KOPT-K1 (cell line): ENCODE measurements around the gene GUF1.

ENCODE experiments used
- H3K27ac ChIP-seq: fragments of 200-600 bp; sonication (generic); 2 replicates; pipeline ENCODE4 v1.5.1; 2016; ENCODE audit warnings: antibody characterized with exemption, mild to moderate bottlenecking, low read depth, low read length; ENCODE audit not compliant: poor library complexity, severe bottlenecking
- H3K36me3 ChIP-seq: fragments of 200-600 bp; sonication (generic); 2 replicates; pipeline ENCODE4 v1.5.1; 2017; ENCODE audit warnings: antibody characterized with exemption, mild to moderate bottlenecking, low read length, moderate library complexity; ENCODE audit not compliant: insufficient read depth
- H3K9me3 ChIP-seq: fragments of 200-600 bp; sonication (generic); 2 replicates; pipeline ENCODE4 v1.5.1; 2017; ENCODE audit warnings: antibody characterized with exemption, low read length, mild to moderate bottlenecking; ENCODE audit not compliant: insufficient read depth, poor library complexity, severe bottlenecking

Gene GUF1

DNA sequence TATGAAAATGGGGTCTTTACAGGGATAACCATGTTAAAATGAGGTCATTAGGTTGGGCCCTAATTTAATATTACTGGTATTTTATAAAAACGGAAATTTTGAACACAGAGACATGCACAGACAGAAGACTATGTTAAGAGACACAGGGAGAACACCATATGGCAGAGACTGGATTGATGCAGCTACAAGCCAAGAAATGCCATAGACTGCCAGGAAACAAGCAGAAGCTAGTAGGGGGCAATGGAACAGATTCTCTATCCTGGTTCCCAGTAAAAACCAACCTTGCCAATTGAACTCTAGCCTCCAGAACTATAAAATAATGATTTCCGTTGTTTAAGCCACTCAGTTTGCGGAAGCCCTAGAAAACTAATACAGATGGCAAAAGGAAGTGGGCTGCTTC, 6.6 kb upstream of the GUF1 start:
- H3K36me3 ChIP-seq, result no peaks in the 10 kb centered on the region
- H3K9me3 ChIP-seq, result no peaks in the 10 kb centered on the region
- no peak overlapping the region for H3K27ac ChIP-seq

DNA sequence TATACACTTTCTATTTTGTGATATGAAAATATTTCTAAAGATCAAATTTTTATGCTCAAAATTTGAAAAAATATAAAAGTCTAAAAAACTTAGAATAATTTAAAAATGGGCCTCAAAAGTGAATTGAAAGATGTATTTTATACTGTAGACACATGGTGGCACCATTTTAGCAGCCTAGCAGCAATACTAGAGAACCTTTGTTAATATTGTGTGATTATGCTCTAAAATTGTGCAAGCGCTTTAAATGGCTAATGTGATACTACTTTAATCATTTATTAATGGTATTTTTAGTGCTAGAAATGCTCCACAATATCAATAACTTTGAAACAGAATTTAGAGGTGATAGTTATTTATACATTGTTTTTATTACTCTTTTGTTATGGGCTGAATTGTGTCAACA, 3.7 kb upstream of the GUF1 start:
- Histone ChIP-seq H3K27ac (no peak overlapping the region), H3K36me3 (no peaks in the 10 kb centered on the region), H3K9me3 (no peaks in the 10 kb centered on the region)

- no peaks in the 10 kb centered on the region for H3K36me3 ChIP-seq
- no peaks in the 10 kb centered on the region for H3K9me3 ChIP-seq
- H3K27ac ChIP-seq, result no peak overlapping the region
Observed at GRCh38 chr4:44675366-44675765, 2.9 kb upstream of the GUF1 start.

DNA sequence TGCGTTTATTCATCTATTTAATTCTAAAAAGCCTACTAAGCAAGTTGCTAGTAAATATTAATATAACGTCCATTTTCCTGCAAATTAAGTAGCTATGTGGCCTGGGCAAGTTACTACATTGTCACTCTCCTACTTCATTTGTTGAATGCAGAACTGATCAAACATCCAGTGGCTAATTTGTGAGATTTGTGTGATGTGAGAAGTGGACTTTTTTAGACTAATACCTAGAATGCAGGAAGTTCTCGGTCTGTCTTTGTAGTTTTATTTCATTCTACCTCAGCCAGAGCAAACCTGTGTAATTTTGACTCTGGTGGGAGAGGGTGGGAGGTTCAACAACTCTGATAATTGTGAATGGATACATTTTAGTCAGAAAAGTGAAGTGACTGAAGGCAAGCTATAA, 840 bp downstream of the GUF1 start:
- Histone ChIP-seq H3K9me3 (no peaks in the 10 kb centered on the region), H3K36me3 (peaks cover 35% of the 10 kb centered on the region), H3K27ac (peak overlapping the region; percentile 84)

GRCh38 chr4:44684648-44685047, 6.4 kb downstream of the GUF1 start:
- peaks cover 90% of the 10 kb centered on the region for H3K36me3 ChIP-seq
- H3K9me3 ChIP-seq, result no peaks in the 10 kb centered on the region
- H3K27ac ChIP-seq, result no peak overlapping the region

DNA sequence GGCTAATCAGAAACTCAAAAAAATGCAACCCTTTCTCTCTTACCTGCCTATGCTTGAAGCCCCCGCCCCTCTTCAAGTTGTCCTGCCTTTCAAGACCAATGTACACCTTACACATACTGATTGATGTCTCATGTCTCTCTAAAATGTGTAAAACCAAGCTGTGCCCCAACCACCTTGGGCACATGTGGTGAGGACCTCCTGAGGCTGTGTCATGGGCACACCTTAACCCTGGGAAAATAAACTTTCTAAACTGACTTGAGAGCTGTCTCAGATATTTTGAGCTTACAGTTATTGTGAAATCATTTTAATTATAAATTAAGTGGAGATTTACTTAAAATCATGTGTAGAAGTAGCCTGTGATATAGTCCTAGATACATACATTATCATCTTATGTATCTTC, 22.2 kb downstream of the GUF1 start:
- H3K9me3 ChIP-seq, result no peaks in the 10 kb centered on the region
- peaks cover 96% of the 10 kb centered on the region for H3K36me3 ChIP-seq
- H3K27ac ChIP-seq, result no peak overlapping the region

DNA sequence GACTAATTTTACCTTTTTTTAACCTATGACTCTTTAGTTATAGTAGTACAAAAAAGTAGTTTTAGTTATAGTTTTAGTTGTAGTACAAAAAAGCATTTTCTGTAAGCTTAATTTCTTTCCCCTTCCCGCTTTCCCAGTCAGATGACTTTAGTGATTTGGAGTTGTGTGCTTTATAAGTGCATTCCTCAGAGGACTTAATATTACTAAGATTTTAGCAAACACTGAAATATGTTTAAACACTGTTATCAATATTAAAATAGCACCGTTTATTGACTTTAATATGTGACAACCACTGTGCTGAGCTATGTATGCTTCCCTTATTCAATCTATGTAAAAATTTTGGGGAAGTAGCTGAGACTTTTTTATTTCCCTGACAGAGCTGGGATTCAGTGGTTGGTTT, 22.8 kb downstream of the GUF1 start:
- Histone ChIP-seq H3K36me3 (peaks cover 96% of the 10 kb centered on the region), H3K27ac (no peak overlapping the region), H3K9me3 (no peaks in the 10 kb centered on the region)

DNA sequence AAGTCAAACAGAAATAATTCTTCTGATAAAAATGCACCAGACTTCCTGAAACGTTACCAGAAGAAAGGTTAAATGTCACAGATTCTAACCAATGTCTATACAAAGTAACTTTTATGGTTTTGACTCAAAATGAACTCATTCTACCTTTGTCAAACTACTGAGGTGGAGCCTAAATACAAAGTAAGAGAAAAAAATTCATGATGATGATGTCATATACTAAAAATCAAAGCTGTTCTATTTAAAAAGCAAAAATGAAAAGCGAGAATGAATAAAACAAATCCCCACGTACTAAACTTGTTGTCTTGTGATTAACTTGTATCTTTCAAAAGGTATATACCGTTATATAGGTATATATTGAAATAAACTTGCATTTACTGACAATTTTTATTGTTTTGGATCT, 26.5 kb downstream of the GUF1 start:
- peaks cover 92% of the 10 kb centered on the region for H3K36me3 ChIP-seq

DNA sequence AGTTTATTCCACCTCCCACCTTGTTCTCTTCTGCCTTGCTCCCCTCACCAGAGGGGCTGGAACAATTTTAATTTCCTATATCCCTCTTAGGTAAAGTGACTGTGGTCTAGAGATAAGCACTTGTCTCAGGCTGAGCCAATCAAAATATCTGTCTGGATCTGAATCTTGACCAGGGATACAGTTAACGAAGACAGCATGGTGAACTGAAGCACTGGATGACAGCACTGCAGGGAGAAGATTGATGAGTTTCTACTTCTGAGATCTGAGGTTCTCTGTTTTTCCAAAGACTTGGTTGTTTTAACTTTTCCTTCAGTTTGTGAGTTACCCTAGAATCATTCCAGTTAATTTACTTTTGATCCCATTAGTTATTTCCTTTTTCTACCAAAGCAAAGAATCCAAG, 34.9 kb downstream of the GUF1 start:
- H3K36me3 ChIP-seq, result peaks cover 21% of the 10 kb centered on the region; the same call in 1 of the 2 replicates
- H3K9me3 ChIP-seq, result no peaks in the 10 kb centered on the region
- H3K27ac ChIP-seq, result no peak overlapping the region

More for the DNA sequence above, 26.5 kb downstream of the GUF1 start:
- Histone ChIP-seq H3K9me3 (no peaks in the 10 kb centered on the region), H3K27ac (no peak overlapping the region)

DNA sequence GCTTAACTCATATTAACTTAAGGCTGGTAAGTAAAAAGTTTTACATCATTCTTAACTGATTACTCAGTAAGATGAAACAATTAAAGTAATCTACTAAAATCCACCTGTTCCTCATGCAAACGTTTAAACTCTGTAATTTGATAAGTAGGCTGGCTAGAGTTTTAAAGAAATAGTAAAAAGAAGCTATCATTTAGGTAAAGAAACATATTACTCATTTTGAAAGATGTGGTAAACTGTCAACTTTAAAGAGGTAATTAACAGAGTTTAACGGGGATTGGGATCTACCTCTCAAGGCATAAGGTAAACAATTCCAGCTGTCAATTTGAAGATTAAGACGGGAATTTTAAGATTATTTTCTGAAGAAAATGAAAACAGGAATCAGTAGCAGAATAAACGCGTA, 38.4 kb downstream of the GUF1 start:
- H3K36me3 ChIP-seq, result 0 out of 2 replicates have a peak, but pooled peaks cover 6% of the 10 kb centered on the region
- no peak overlapping the region for H3K27ac ChIP-seq
- H3K9me3 ChIP-seq, result no peaks in the 10 kb centered on the region

- Histone ChIP-seq H3K27ac (no peak overlapping the region), H3K9me3 (no peaks in the 10 kb centered on the region), H3K36me3 (no peaks in the 10 kb centered on the region)
Observed at GRCh38 chr4:44720371-44720770, 42.2 kb downstream of the GUF1 start.

- H3K27ac ChIP-seq, result no peak overlapping the region
- H3K36me3 ChIP-seq, result no peaks in the 10 kb centered on the region
- no peaks in the 10 kb centered on the region for H3K9me3 ChIP-seq
Observed at GRCh38 chr4:44722001-44722400, 43.8 kb downstream of the GUF1 start.

DNA sequence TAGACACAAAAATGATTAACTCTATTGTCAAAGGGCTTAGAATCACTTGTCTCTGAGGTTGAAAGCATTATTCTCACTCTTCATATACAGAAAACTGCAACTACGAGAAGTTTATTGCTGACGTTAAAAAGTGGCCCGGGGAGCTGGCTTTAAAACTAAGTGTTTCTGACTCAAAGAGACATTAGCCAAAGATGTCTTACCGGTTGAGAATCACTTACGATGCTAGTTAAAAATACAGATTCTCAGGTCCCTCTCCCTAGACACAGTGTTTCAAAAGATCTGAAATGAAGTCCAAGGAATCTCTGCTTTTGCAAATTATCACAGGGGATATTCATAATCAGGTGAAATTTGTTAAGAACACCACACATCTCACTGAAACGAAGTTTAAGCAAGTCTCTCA, 46.9 kb downstream of the GUF1 start:
- Histone ChIP-seq H3K27ac (no peak overlapping the region), H3K36me3 (no peaks in the 10 kb centered on the region), H3K9me3 (no peaks in the 10 kb centered on the region)

DNA sequence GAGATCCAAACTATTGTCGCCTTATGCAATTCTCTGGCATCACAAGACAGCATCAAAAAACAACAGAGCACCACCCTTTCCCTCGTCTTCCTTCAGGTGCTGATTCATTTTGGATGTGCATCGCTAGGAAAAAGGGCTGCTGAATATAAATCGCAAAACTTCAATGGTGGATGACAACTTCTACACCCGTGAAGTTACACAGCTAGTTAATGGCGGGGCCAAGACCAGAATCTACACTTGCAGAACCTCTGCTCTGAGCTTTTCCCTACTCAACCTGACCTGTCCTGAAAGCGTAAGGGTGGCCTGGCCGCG, 47.5 kb downstream of the GUF1 start:
- Histone ChIP-seq H3K36me3 (no peaks in the 10 kb centered on the region), H3K9me3 (no peaks in the 10 kb centered on the region), H3K27ac (peak overlapping the region; percentile 55)

- Histone ChIP-seq H3K27ac (peak within 1 kb of the TSS; percentile 55), H3K36me3 (no peaks in the 10 kb centered on the region), H3K9me3 (no peaks in the 10 kb centered on the region)
Observed at GRCh38 chr4:44726038-44726871, 48.0 kb downstream of the GUF1 start, which contains the start of gene GNPDA2. Gene GNPDA2, minus strand, starts transcription at chr4:44726556. Its CDS starts 4,349 bp downstream, at chr4:44722207.

- Histone ChIP-seq H3K27ac (no peak overlapping the region), H3K9me3 (no peaks in the 10 kb centered on the region), H3K36me3 (no peaks in the 10 kb centered on the region)
Observed at GRCh38 chr4:44727471-44727870, 49.3 kb downstream of the GUF1 start.
